Measurements from ENCODE around the gene SLC15A3.

DNA sequence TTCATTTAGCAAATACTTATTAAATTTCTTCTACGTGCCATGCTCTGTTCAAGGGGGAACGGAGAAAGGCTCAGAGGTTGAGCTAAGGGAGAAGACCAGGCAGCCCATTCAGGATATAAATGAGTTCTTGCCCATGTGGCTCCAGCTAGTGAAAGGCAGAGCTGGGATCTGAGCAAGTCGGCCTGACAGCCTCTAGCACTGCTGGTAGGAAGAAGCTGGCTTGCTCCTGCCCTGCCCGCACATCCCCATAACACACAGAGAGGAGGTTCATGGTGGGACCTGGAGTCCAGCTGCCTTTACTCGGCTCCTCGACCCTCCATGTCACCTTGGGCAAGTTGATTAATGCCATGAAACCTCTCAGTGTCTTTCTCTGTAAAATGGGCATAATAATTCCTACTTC lies 2.0 kb downstream of the SLC15A3 start:
- TF ChIP-seq, protein P1, sequence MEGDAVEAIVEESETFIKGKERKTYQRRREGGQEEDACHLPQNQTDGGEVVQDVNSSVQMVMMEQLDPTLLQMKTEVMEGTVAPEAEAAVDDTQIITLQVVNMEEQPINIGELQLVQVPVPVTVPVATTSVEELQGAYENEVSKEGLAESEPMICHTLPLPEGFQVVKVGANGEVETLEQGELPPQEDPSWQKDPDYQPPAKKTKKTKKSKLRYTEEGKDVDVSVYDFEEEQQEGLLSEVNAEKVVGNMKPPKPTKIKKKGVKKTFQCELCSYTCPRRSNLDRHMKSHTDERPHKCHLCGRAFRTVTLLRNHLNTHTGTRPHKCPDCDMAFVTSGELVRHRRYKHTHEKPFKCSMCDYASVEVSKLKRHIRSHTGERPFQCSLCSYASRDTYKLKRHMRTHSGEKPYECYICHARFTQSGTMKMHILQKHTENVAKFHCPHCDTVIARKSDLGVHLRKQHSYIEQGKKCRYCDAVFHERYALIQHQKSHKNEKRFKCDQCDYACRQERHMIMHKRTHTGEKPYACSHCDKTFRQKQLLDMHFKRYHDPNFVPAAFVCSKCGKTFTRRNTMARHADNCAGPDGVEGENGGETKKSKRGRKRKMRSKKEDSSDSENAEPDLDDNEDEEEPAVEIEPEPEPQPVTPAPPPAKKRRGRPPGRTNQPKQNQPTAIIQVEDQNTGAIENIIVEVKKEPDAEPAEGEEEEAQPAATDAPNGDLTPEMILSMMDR (IDR thresholded peaks at IDR 0.05), result no peak
- TF ChIP-seq POLR2AphosphoS5 (IDR thresholded peaks at IDR 0.05), result no peak
- TF ChIP-seq POLR2A (IDR thresholded peaks at IDR 0.05), result no peak

Data from prostate gland (tissue), 2 donors.